Central memory CD4-positive, alpha-beta T cell (primary cell): ENCODE results near the gene KCNC2.
"Not testable (repeated sequence)": the region's sequence is repeated elsewhere in the genome, so short reads cannot be mapped to it uniquely, and the experiment has no call there.

Experiments
- DNase-seq: peaks from one replicate; pipeline ENCODE4 v3.0.0; 2022
- total RNA-seq, 3 experiments: gene quantifications; one replicate each; lab custom pipeline; 2026; lab: John Stamatoyannopoulos, UW

Gene KCNC2
- 0 to 0.04 (median 0) reads per million in 3 experiments for total RNA-seq

GRCh38 chr12:75209812-75210138, at the start of gene KCNC2:
Gene KCNC2, minus strand, starts transcription at chr12:75209839.
- DNase-seq, result no peak

- DNase-seq, result no peak
These were observed 49.5 kb upstream of the KCNC2 start for GRCh38 chr12:75259143-75259542.

GRCh38 chr12:75257510-75257909, 47.9 kb upstream of the KCNC2 start:
- DNase-seq, result peak; percentile 10

GRCh38 chr12:75245108-75245507, 35.5 kb upstream of the KCNC2 start:
- DNase-seq, result no peak

GRCh38 chr12:75239987-75240386, 30.3 kb upstream of the KCNC2 start:
- DNase-seq, result no peak

GRCh38 chr12:75236206-75236605, 26.6 kb upstream of the KCNC2 start:
- no peak for DNase-seq

- DNase-seq, result no peak
These were observed 17.5 kb upstream of the KCNC2 start for GRCh38 chr12:75227132-75227531.

GRCh38 chr12:75212072-75212471, 2.4 kb upstream of the KCNC2 start:
- DNase-seq, result no peak

- no peak for DNase-seq
These were observed 505 bp downstream of the KCNC2 start for GRCh38 chr12:75208856-75209811.

- no peak for DNase-seq
These were observed 2.1 kb downstream of the KCNC2 start for GRCh38 chr12:75207338-75208083.

- no peak for DNase-seq
These were observed 4.1 kb downstream of the KCNC2 start for GRCh38 chr12:75205558-75205957.

GRCh38 chr12:75196865-75197264, 12.8 kb downstream of the KCNC2 start:
- no peak for DNase-seq

GRCh38 chr12:75196408-75196807, 13.2 kb downstream of the KCNC2 start:
- no peak for DNase-seq

GRCh38 chr12:75194250-75194649, 15.4 kb downstream of the KCNC2 start:
- no peak for DNase-seq

- DNase-seq, result no peak
These were observed 17.4 kb downstream of the KCNC2 start for GRCh38 chr12:75192196-75192595.

GRCh38 chr12:75190846-75191245, 18.8 kb downstream of the KCNC2 start:
- no peak for DNase-seq

GRCh38 chr12:75185881-75186280, 23.8 kb downstream of the KCNC2 start:
- not testable (repeated sequence) for DNase-seq

- no peak for DNase-seq
These were observed 25.1 kb downstream of the KCNC2 start for GRCh38 chr12:75184516-75184915.

- no peak for DNase-seq
These were observed 25.7 kb downstream of the KCNC2 start for GRCh38 chr12:75183967-75184366.

- no peak for DNase-seq
These were observed 31.6 kb downstream of the KCNC2 start for GRCh38 chr12:75177997-75178396.

GRCh38 chr12:75172611-75173010, 37.0 kb downstream of the KCNC2 start:
- DNase-seq, result no peak

- DNase-seq, result no peak
These were observed 38.9 kb downstream of the KCNC2 start for GRCh38 chr12:75170640-75171185.

GRCh38 chr12:75162845-75163244, 46.8 kb downstream of the KCNC2 start:
- DNase-seq, result no peak

- DNase-seq, result no peak
These were observed 48.2 kb downstream of the KCNC2 start for GRCh38 chr12:75161488-75161887.
